NCI-H1092 treated with DMSO at 0.1 percent for 48 hours (cell line): ENCODE data around the gene SRRM3.
"Not testable (repeated sequence)": the region's sequence is repeated elsewhere in the genome, so short reads cannot be mapped to it uniquely, and the experiment has no call there.

Experiments used
- DNase-seq: peaks from one replicate; lab custom pipeline; 2025; lab: John Stamatoyannopoulos, UW

SRRM3 gene

GRCh38 chr7:76291351-76292212 lies 89.9 kb downstream of the SRRM3 start:
- peak; percentile 76 for DNase-seq

- peak; percentile 41 for DNase-seq
These were observed 90.5 kb downstream of the SRRM3 start for GRCh38 chr7:76292213-76292573.

- DNase-seq, result not testable (repeated sequence)
These were observed 91.2 kb downstream of the SRRM3 start for GRCh38 chr7:76292911-76293310.

DNA sequence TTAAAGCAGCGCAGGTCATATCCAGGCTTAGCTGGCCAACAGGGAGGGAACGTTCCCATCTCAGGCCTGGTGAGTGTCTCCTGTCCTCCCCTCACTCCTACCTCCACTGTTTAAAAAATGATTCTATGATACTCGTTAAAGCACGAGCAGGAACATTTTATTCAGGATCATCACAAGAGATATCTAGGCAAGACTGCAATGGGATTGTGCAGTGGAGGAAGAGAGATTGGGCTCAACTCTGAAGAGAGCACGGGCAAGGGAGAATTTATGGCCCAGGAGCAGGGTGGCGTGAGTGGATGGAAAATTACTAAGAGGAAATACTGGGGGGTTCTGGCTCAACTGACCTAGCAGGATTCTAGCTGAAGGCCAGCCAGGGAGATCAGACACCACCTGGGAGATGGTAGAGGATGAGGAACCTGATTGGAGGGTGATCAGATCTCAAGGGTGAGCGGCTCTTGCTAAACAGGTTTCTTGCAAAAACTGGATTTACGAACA lies 91.8 kb downstream of the SRRM3 start:
- DNase-seq, result no peak

DNA sequence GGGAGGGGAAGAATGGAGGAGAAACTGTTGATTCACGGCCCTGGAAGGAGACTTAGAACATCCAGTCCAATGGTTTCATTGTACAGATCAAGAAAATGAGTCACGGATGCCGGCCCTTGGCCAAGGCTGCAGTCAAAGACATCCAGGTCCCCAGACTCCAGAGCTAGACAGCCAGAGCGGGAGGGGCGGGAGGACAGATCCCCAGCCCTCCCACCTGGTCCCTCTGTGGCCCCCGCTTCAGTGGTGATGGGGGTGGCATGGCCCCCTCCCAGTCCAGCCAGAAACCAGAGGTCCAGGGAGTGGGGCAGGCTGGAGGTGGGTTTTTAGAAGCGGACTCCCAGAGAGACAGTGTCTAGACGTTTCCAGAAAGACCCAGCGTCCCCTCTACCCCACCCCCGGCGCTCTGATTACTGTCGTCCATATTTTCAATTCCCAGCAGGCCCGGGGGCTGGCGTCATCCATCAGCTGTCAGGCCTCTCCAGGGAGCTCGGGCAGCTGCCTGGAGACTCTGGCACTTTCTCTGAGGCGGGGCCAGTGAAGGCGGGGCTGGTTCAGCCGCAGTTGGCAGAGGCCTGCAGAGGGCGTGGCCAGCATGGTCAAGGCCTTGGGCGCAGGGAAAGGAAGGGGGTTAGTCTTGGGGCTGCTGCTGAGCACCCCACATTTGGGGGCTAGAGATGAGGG lies 92.8 kb downstream of the SRRM3 start:
- peak; percentile 95 for DNase-seq

- no peak for DNase-seq
These were observed 95.3 kb downstream of the SRRM3 start for GRCh38 chr7:76296743-76297740.

- DNase-seq, result no peak
These were observed 98.6 kb downstream of the SRRM3 start for GRCh38 chr7:76300166-76300731.

- no peak for DNase-seq
These were observed 99.3 kb downstream of the SRRM3 start for GRCh38 chr7:76301000-76301399.

- peak; percentile 96 for DNase-seq
These were observed 100.9 kb downstream of the SRRM3 start, which contains the start of gene HSPB1 for GRCh38 chr7:76302347-76303201. Gene HSPB1 (plus strand): TSS chr7:76302673. CDS start chr7:76302713, 40 bp downstream.

DNA sequence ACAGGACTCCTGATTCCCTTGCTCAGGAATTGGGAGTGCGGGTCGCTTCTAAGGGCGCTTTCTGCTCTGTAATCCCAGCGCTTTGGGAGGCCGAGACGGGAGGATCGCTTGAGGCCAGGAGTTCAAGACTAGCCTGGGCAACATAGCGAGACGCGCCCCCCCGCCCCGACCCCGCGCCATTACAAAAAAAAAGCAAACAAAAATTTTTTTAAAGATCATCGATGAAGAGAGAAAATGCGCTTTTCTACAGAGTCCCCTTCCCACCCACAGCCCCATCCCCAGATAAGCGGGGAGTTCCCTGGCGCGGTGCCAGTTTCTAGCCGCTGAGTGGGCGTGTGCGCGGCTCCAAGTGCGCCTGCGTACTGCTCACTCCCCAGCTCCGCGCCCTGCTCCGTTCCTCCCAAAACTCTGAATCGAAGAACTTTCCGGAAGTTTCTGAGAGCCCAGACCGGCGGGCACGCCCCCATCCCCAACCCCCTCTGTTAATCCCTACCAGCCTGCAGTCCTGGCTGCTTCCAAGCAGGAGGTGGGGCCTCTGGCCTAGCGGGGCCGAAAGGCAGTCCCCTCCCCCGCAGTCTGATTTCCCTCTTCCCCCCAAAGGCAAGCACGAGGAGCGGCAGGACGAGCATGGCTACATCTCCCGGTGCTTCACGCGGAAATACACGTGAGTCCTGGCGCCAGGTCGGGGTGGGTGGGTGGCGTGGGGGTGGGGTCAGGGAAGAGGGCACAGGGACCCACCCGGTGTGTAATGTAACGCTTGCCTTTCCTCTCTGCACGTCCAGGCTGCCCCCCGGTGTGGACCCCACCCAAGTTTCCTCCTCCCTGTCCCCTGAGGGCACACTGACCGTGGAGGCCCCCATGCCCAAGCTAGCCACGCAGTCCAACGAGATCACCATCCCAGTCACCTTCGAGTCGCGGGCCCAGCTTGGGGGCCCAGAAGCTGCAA lies 101.8 kb downstream of the SRRM3 start:
- DNase-seq, result peak; percentile 78

GRCh38 chr7:76304888-76305375 lies 103.2 kb downstream of the SRRM3 start:
- DNase-seq, result peak; percentile 83

DNA sequence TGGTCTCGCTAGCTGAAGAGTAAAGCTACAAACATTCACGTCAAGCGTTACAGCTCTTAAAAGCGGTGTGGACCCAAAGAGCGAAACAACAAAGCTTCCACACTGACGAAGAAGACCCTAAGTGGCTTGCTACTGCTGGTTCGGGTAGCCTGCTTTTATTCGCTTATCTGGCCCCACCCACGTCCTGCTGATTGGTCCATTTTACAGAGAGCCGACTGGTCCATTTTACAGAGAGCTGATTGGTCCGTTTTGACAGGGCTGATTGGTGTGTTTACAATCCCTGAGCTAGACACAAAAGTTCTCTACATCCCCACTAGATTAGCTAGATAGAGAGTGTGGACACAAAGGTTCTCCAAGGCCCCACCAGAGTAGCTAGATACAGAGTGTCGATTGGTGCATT lies 107.2 kb downstream of the SRRM3 start:
- DNase-seq, result not testable (repeated sequence)

GRCh38 chr7:76309341-76310101 lies 107.8 kb downstream of the SRRM3 start:
- DNase-seq, result not testable (repeated sequence)

DNA sequence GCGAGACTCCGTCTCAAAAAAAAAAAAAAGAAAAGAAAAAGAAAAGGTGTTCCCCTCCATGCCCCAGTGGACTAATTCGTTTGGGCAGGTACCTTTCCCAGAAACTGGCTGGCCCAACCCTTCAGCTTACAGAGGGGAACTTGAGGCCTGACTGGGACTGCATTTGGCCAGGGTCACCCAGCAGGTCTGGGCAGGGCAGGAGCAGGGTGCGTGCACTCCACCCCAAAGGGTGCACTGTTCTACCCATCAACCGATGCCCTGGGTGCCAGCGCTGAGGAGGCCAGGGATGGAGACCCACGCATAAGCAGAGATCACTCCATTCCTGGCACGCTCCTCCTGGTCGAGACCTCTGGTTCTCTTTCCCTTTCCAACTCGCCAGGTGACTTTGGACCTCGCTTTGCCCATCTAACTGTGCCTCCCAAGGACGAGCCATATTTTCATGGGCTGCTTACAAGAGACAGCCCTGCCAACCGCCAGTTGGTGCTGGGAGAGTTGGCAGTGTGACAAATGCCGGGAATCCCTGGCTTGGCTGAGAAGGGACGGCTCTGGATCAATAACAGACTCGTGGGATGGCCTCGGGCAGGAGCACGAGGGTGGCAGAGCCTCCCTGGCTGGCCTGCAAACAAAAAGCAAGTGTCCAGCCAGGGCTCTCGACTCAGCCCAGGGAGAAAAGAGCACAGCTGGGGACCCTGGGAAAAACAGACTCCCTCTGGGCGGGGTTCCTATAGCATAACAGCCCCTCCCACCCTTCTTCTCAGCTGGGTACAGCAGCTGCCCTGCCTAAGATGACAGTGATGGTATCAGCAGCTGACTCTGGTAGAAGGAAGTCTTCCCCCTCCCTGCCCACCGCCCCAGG lies 108.6 kb downstream of the SRRM3 start:
- DNase-seq, result peak; percentile 97

GRCh38 chr7:76311838-76312237 lies 110.1 kb downstream of the SRRM3 start:
- not testable (repeated sequence) for DNase-seq

DNA sequence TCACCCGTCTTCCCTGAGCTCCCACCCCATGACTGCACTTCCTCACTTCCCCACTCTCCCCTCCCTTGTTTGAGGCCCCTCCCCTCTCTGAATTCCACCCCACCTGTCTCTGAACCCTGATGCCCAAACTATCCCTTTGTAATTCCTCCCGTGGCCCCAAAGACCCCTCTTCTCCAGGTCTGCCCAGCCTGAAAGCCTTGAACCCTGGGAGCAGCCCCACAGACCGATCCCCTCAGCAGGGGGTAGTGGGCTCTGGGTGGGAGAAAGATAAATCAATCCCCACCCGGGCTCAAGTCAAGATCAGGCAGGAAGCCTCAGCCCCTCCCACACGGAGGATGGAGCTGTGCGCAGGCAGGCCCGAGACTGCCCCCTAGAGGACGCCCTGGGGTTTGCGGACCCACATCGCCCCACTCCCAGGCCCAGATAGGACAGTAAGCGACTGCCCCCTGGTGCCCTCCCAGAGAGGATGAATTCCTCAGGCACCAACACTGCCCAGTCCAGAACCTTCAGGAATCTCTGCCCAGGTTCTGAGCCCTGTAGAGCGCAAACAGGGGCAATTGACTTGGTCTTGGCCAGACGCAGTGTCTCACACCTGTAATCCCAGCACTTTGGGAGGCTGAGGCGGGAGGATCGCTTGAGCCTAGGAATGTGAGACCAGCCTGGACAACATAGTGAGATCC lies 112.5 kb downstream of the SRRM3 start:
- DNase-seq, result peak; percentile 95

- DNase-seq, result not testable (repeated sequence)
These were observed 113.0 kb downstream of the SRRM3 start for GRCh38 chr7:76314740-76315139.
